Measurements from ENCODE around the gene CDC42EP5.

CDC42EP5 gene

GRCh38 chr19:54427586-54427985 is 45.5 kb downstream of the CDC42EP5 start:
- TF ChIP-seq, protein P1, sequence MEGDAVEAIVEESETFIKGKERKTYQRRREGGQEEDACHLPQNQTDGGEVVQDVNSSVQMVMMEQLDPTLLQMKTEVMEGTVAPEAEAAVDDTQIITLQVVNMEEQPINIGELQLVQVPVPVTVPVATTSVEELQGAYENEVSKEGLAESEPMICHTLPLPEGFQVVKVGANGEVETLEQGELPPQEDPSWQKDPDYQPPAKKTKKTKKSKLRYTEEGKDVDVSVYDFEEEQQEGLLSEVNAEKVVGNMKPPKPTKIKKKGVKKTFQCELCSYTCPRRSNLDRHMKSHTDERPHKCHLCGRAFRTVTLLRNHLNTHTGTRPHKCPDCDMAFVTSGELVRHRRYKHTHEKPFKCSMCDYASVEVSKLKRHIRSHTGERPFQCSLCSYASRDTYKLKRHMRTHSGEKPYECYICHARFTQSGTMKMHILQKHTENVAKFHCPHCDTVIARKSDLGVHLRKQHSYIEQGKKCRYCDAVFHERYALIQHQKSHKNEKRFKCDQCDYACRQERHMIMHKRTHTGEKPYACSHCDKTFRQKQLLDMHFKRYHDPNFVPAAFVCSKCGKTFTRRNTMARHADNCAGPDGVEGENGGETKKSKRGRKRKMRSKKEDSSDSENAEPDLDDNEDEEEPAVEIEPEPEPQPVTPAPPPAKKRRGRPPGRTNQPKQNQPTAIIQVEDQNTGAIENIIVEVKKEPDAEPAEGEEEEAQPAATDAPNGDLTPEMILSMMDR (conservative IDR thresholded peaks at IDR 0.05), result no peak
- TF ChIP-seq ZFX (IDR thresholded peaks at IDR 0.05), result no peak
- H3K27ac ChIP-seq, result no peak overlapping the region

- no peak overlapping the region for H3K27ac ChIP-seq
- TF ChIP-seq, protein P1 (conservative IDR thresholded peaks at IDR 0.05), result no peak
- no peak for TF ChIP-seq ZFX (IDR thresholded peaks at IDR 0.05)
Measured at GRCh38 chr19:54426291-54426931, 46.7 kb downstream of the CDC42EP5 start.

DNA sequence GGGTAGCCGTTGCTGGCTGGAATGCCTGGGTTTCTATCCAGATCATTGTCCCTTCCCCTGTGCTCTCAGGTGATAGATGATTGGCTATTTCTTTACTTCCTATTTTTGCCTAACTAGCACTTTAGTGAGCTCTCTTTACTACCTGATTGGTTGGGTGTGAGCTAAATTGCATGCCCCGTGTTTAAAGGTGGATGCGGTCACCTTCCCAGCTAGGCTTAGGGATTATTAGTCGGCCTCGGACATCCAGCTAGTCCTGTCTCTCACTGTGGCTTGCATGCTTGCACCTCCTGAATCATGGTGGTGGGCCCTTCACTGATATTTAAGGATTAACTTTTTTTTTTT is 47.7 kb downstream of the CDC42EP5 start:
- TF ChIP-seq ZFX (IDR thresholded peaks at IDR 0.05), result no peak
- TF ChIP-seq, protein P1 (conservative IDR thresholded peaks at IDR 0.05), result no peak
- H3K27ac ChIP-seq, result no peak overlapping the region

DNA sequence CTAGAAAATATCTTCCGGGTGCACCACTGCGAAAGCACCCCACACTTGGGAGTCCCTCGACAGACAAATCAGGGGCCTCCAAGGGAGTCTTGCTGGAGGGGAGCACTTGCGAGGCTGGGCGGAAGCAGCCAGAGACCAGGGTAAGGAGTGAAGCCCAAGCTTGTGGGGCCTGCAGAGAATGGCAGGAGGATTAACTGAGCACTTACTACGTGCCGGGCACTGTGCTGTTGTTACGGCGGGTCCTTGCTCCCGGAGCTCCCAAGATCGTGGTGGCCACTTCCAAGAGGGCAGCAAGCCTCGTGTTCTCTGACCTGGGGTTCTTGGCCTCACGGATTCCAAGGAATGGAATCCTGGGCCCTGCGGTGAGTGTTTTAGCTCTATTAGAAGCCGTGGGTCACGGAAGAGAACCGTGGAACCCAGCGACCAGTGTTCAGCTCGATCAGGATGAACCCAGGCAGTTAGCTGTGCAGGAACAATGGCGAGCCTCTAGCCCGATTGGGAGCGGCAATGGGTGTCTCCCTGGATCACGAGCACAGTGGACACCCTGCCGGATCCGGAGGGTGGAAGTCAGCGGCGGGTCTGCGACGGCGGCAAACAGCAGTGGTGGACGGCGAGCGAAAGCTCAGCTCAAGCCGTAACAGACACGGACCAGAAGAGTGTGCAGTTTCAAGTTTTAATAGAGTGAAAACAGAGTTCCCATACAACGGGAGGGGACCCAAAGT is 48.3 kb downstream of the CDC42EP5 start:
- TF ChIP-seq ZFX (IDR thresholded peaks at IDR 0.05), result no peak
- TF ChIP-seq, protein P1 (conservative IDR thresholded peaks at IDR 0.05), result no peak
- no peak overlapping the region for H3K27ac ChIP-seq

DNA sequence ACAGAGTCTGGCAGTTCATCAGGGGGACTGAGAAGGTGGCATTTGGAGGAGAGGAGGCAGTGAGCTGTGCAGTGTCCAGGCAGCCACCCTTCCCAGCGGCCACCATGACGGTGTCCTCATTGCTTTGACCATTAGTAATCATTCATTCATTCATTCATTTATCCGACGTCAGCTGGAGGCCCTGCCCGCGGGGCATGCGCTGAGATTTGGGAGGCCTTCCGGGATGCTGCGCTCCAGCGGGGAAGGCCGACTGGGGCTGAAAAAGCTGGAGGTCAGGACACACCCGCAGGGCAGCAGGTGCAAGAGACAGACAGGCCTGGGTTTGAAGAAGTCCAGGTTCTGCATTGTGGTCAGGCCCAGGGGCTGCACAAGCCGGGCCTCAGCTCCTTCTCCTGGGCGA is 48.9 kb downstream of the CDC42EP5 start:
- TF ChIP-seq, protein P1 (conservative IDR thresholded peaks at IDR 0.05), result no peak
- TF ChIP-seq ZFX (IDR thresholded peaks at IDR 0.05), result no peak
- H3K27ac ChIP-seq, result no peak overlapping the region

- no peak overlapping the region for H3K27ac ChIP-seq
Measured at GRCh38 chr19:54422136-54422535, 51.0 kb downstream of the CDC42EP5 start.

GRCh38 chr19:54421521-54421920 is 51.6 kb downstream of the CDC42EP5 start:
- TF ChIP-seq, protein P1 (conservative IDR thresholded peaks at IDR 0.05), result no peak
- no peak for TF ChIP-seq ZFX (IDR thresholded peaks at IDR 0.05)
- H3K27ac ChIP-seq, result no peak overlapping the region

More at GRCh38 chr19:54422136-54422535, 51.0 kb downstream of the CDC42EP5 start:
- TF ChIP-seq ZFX (IDR thresholded peaks at IDR 0.05), result no peak
- TF ChIP-seq, protein P1 (conservative IDR thresholded peaks at IDR 0.05), result no peak
